LNCaP clone FGC (cell line): ENCODE data around the gene KCNK7.
A peak's percentile ranks its signal among the peaks of the same experiment; 100 is the strongest.

Source experiments
- DNase-seq: peaks from one replicate; pipeline ENCODE4 v3.0.0-alpha.2; 2011; ENCODE audit warnings: low read depth
- H3K4me3 ChIP-seq: 2 replicates; pipeline ENCODE4 v1.5.1; 2011; ENCODE audit warnings: mild to moderate bottlenecking, low read depth, low read length, control low read depth
- TF ChIP-seq, protein P1 (sequence below): IDR thresholded peaks from 2 replicates; pipeline ENCODE4 v1.5.1; 2012; ENCODE audit warnings: mild to moderate bottlenecking; ENCODE audit not compliant: control insufficient read depth, insufficient read depth; ENCODE audit errors: extremely low read depth

Gene KCNK7

DNA sequence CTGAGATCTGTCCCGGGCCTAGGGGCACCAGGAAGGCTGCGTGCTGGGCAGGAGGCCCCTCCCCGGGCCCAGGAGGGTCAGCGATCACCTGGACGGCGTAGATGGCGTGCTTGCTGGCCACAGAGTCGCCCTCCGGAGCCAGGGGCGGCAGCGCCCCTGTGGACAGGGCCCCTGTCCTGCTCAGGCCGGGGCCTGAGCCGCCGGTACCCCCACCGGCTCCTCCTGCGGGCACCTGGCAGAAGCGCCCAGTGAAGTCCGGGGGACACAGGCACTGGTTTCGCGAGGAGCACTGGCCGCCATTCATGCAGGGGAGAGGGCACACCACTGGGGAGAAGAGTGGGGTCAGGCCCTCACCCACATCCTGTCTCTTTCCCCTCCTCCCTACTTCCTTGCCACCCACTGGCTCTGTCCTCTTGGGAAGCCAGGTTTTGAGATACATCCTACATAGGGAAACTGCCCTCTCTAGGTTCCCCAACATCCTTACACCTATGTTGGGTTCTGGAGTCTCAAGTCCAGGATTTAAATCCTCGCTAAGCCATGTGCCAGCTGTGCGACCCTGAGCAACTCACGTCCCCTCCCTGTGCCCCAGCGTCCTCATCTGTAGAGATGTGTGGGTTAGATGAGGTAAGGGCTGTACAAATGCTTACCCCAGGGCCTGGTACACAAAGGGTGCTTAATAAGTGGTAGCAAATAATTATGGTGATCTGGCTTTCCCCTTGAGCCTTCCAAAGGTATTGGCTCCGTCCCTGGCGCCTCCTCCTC, 41.4 kb downstream of the KCNK7 start:
- TF ChIP-seq, protein P1, sequence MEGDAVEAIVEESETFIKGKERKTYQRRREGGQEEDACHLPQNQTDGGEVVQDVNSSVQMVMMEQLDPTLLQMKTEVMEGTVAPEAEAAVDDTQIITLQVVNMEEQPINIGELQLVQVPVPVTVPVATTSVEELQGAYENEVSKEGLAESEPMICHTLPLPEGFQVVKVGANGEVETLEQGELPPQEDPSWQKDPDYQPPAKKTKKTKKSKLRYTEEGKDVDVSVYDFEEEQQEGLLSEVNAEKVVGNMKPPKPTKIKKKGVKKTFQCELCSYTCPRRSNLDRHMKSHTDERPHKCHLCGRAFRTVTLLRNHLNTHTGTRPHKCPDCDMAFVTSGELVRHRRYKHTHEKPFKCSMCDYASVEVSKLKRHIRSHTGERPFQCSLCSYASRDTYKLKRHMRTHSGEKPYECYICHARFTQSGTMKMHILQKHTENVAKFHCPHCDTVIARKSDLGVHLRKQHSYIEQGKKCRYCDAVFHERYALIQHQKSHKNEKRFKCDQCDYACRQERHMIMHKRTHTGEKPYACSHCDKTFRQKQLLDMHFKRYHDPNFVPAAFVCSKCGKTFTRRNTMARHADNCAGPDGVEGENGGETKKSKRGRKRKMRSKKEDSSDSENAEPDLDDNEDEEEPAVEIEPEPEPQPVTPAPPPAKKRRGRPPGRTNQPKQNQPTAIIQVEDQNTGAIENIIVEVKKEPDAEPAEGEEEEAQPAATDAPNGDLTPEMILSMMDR = no peak
- no peak overlapping the region for H3K4me3 ChIP-seq
- no peak for DNase-seq

DNA sequence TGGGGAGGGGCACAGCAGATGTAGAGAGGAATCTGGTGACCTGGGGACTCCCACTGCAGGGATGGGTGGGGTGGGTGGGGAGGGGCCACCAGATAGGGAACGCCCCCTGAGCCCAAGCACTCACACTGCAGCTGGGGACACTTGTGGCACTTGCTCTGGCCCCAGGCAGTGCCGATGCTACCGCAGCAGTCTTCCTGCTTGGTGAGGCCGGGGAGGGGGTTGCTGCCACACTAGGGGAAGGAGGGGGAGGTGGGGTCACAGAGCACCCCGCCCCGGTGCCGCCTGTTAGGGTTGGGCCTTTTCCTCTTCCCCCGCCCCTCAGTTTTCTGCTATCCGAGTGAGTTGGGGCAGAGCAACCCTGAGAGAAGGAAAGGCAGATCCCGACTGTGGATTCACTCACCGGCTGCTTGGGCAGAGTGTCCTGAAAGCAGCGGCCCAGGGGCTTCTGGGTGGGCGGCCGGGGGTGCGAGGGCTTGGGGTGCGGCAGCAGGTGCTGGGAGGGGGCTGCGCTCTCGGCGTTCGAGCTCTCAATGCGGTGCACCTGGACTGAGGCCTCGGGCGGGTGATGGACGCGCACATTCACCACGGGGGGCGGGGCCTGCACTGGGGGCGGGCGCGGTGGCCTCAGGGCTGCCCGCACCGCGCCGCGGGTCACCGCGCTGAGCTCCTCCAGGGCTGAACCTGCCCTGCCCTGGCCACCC, 42.1 kb downstream of the KCNK7 start:
- TF ChIP-seq, protein P1 = no peak
- no peak overlapping the region for H3K4me3 ChIP-seq
- no peak for DNase-seq

DNA sequence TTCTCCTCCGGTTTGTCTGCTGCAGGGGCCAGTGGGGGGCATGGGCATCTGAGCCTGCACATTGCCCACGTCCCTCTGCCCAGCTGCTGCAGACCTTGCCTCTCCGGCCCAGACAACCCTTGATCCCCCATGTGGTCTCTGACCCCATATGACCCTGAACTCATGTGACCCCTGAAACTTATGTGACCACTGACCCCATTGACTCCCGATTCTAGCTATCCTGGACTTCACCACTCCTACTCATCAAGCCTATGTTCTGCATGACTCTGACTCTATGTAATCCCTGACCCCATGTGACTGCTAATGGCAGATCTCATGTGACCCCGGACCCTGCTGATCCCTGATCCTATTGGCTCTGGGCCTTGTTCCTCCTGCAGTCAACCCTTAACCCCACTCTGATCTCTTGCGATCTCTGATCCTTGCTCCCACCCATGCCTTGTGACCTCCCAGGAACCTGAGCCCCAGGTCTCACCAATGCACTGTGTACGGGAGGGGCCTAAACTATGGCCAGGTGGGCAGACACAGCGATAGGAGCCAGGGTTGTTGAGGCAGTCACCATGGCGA, 43.1 kb downstream of the KCNK7 start:
- DNase-seq = no peak
- TF ChIP-seq, protein P1 = no peak
- no peak overlapping the region for H3K4me3 ChIP-seq

DNA sequence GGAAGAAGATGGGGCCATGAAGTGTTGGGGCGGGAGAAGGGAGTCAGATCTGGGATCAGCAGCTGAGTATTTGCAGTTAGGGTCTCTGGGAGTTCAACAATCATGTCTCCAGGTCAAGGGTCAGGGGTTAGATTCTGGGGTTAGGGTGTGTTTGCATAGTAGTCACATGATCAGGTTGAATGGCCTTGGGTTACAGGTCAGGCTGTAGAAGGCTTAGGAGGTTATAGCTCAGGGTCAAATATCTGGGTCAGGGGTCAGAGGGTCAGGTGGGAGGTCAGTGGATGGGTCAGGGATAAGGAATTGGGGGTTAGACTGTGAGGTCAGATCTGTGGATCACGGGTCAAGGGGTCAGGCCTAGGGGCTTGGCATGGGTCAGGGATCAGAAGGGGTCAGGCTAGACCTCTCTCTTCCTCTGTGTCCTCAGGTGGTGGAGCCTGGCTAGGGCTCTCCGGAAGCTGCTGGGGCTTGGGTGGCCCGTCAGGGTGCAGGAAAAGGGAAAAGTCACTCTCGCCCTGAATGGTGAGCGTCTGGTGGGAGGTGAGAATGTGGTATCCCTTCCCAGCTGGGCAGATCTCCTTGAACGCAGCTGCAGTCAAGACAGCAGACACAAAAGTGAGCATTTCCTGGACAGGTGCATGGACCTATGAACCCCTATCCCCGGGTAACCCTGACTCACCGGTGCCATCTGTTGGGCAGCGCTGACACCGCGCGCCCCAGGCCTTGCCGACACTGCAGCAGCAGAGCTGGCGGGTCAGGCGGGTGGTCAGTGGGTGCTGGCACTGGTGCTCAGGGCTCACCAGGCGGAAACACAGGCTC, 43.8 kb downstream of the KCNK7 start:
- no peak overlapping the region for H3K4me3 ChIP-seq
- no peak for DNase-seq

DNA sequence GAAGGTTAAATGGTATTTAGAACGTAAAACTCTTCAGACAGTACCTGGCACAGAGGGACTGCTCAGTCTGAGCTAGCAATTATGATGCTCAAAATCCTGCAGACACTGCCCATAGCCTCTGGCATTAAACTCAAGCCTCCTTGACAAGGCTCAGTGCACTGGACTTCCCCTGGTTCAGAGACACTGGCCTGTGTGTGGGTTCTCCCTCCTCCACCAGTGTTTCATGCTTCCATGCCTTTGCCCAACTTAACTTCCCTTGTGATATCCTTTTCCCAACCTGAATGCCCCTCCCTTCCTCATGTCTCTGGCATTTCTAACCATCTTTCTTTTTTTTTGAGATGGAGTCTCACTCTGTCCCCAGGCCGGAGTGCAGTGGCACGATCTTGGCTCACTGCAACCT, 46.5 kb downstream of the KCNK7 start:
- TF ChIP-seq, protein P1 = no peak
- DNase-seq = no peak
- no peak overlapping the region for H3K4me3 ChIP-seq

More for the DNA sequence above, 43.8 kb downstream of the KCNK7 start:
- TF ChIP-seq, protein P1 = peak; percentile 77

DNA sequence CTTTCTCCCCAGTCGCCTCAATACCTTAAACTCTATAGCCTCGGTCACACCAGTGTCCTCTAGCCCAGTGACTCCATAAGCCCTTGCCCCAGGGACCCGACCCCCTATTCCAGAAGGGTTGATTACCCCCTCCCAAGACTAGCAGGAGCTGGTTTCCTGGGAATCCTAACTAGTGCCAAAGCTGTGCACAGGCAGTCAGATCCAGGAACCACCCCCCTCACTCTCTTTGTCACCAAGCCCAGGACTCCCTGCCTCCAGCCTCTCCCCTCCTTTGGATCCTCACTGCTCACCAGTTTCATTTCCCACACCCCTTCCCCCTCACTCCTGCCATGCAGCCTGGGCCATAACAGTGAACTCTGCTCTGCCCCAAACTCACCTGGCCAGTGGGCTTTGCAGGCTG, 47.2 kb downstream of the KCNK7 start:
- TF ChIP-seq, protein P1 = no peak
- DNase-seq = no peak
- no peak overlapping the region for H3K4me3 ChIP-seq
